ENCODE data around the gene SOX5. TPM values are rescaled to one million over a fixed set of nuclear protein-coding genes. Genes with fewer than 3 reads are reported as not detected.

The SOX5 gene
- total and polyA plus RNA-seq, 7 donors, result 0.23 to 16.3 (median 9.4) TPM

GRCh38 chr12:23906329-23906728 is 43.1 kb downstream of the SOX5 start:
- Histone ChIP-seq H3K4me1 (no peaks in the 10 kb centered on the region), H3K4me3 (no peak overlapping the region), H3K9me3 (no peaks in the 10 kb centered on the region), H3K27me3 (no peaks in the 10 kb centered on the region), H3K27ac (no peak overlapping the region), H3K36me3 (no peaks in the 10 kb centered on the region)
- no peak for DNase-seq
- 77 to 88% methylated on average over 6 of the region's 6 CpGs for WGBS, 2 donors
- intact Hi-C loops (cut with DNase I), result no loop called here
- TF ChIP-seq CTCF (IDR thresholded peaks at IDR 0.05) (no peak), EP300 (IDR thresholded peaks at IDR 0.05) (no peak), POLR2A (IDR thresholded peaks at IDR 0.05) (no peak), POLR2AphosphoS5 (IDR thresholded peaks at IDR 0.05) (no peak)

- Histone ChIP-seq H3K4me1 (no peaks in the 10 kb centered on the region), H3K27me3 (no peaks in the 10 kb centered on the region), H3K27ac (no peak overlapping the region), H3K36me3 (no peaks in the 10 kb centered on the region), H3K4me3 (no peak overlapping the region), H3K9me3 (no peaks in the 10 kb centered on the region)
- TF ChIP-seq CTCF (IDR thresholded peaks at IDR 0.05), result no peak
- no peak for TF ChIP-seq POLR2AphosphoS5 (IDR thresholded peaks at IDR 0.05)
- TF ChIP-seq EP300 (IDR thresholded peaks at IDR 0.05), result no peak
- 89% methylated on average over 3 of the region's 3 CpGs for WGBS, 2 donors
- DNase-seq, result no peak
- intact Hi-C loops (cut with DNase I), result no loop called here
Observed at GRCh38 chr12:23899434-23899833, 50.0 kb downstream of the SOX5 start.

- H3K27ac ChIP-seq, result no peak overlapping the region
- H3K4me3 ChIP-seq, result no peak overlapping the region
- 55 to 71% methylated on average over 1 of the region's 1 CpG for WGBS, 2 donors
- intact Hi-C loops (cut with DNase I), result no loop called here
- no peak for DNase-seq
- no peaks in the 10 kb centered on the region for H3K36me3 ChIP-seq
- H3K27me3 ChIP-seq, result no peaks in the 10 kb centered on the region
- H3K9me3 ChIP-seq, result no peaks in the 10 kb centered on the region
- TF ChIP-seq POLR2AphosphoS5 (IDR thresholded peaks at IDR 0.05) (no peak), CTCF (IDR thresholded peaks at IDR 0.05) (no peak), EP300 (IDR thresholded peaks at IDR 0.05) (no peak), POLR2A (IDR thresholded peaks at IDR 0.05) (no peak)
- no peaks in the 10 kb centered on the region for H3K4me1 ChIP-seq
Observed at GRCh38 chr12:23898121-23898520, 51.3 kb downstream of the SOX5 start.

- TF ChIP-seq CTCF (IDR thresholded peaks at IDR 0.05), result no peak
- no peak for TF ChIP-seq EP300 (IDR thresholded peaks at IDR 0.05)
- TF ChIP-seq POLR2AphosphoS5 (IDR thresholded peaks at IDR 0.05), result no peak
- TF ChIP-seq POLR2A (IDR thresholded peaks at IDR 0.05), result no peak
- intact Hi-C loops (cut with DNase I), result no loop called here
- no peak overlapping the region for H3K27ac ChIP-seq
Observed at GRCh38 chr12:23895792-23896218, 53.7 kb downstream of the SOX5 start.

GRCh38 chr12:23893611-23894010 is 55.9 kb downstream of the SOX5 start:
- Histone ChIP-seq H3K4me1 (no peaks in the 10 kb centered on the region), H3K9me3 (no peaks in the 10 kb centered on the region), H3K4me3 (no peak overlapping the region), H3K36me3 (no peaks in the 10 kb centered on the region), H3K27ac (no peak overlapping the region), H3K27me3 (no peaks in the 10 kb centered on the region)
- no peak for DNase-seq
- WGBS, 2 donors, result 90 to 94% methylated on average over 1 of the region's 1 CpG
- intact Hi-C loops (cut with DNase I), result no loop called here
- TF ChIP-seq CTCF (IDR thresholded peaks at IDR 0.05) (no peak), POLR2AphosphoS5 (IDR thresholded peaks at IDR 0.05) (no peak), POLR2A (IDR thresholded peaks at IDR 0.05) (no peak), EP300 (IDR thresholded peaks at IDR 0.05) (no peak)

More at GRCh38 chr12:23895792-23896218, 53.7 kb downstream of the SOX5 start:
- H3K9me3 ChIP-seq, result no peaks in the 10 kb centered on the region
- H3K4me3 ChIP-seq, result no peak overlapping the region
- 67 to 86% methylated on average over 5 of the region's 5 CpGs for WGBS, 2 donors
- H3K4me1 ChIP-seq, result no peaks in the 10 kb centered on the region
- no peaks in the 10 kb centered on the region for H3K27me3 ChIP-seq
- no peaks in the 10 kb centered on the region for H3K36me3 ChIP-seq
- DNase-seq, result no peak

All from sigmoid colon (tissue), 7 donors.